Natural killer cell (primary cell): Measurements from ENCODE around the gene TENM4. TPM values are rescaled to one million over a fixed set of nuclear protein-coding genes. Genes with fewer than 3 reads are reported as not detected.

ENCODE experiments used
- ATAC-seq, 3 donors: fragments of 150-1000 bp in 2 of 3; fragments of 200-7000 bp in 1 of 3; cut with Tn5 transposase; 1 replicate in 1 of 3; 2 replicates in 2 of 3; pipeline ENCODE4 v1.10.0; 2021; ENCODE audit warnings: mild to moderate bottlenecking in 2 of 3, moderate library complexity in 2 of 3
- DNase-seq, 2 donors: peaks; one replicate each; pipeline versions ENCODE4 v3.0.0 to v3.0.0-alpha.2; 2013 to 2021; ENCODE audit warnings: mixed read lengths in 1 of 2
- H3K27ac ChIP-seq: one replicate; pipeline ENCODE4 v1.5.1; 2013; ENCODE audit warnings: mild to moderate bottlenecking, low read length
- H3K27me3 ChIP-seq: one replicate; pipeline ENCODE4 v1.6.1; 2013; ENCODE audit warnings: low read length; ENCODE audit not compliant: control insufficient read depth, insufficient read depth
- H3K36me3 ChIP-seq: one replicate; pipeline ENCODE4 v1.6.1; 2013; ENCODE audit warnings: low read length; ENCODE audit not compliant: control insufficient read depth, insufficient read depth
- H3K4me1 ChIP-seq: one replicate; pipeline ENCODE4 v1.6.1; 2013; ENCODE audit warnings: low read length; ENCODE audit not compliant: control insufficient read depth, insufficient read depth
- H3K4me3 ChIP-seq: one replicate; pipeline ENCODE4 v1.5.1; 2013; ENCODE audit warnings: low read length
- H3K9me3 ChIP-seq: one replicate; pipeline ENCODE4 v1.6.1; 2013; ENCODE audit warnings: low read length; ENCODE audit not compliant: control insufficient read depth, insufficient read depth
- H3K27ac Mint-ChIP-seq, 2 donors: one replicate each; pipeline ENCODE4 v1.8.0; 2022; ENCODE audit warnings: mild to moderate bottlenecking in 2 of 2, mixed read lengths in 2 of 2, moderate library complexity in 1 of 2
- H3K27me3 Mint-ChIP-seq, 2 donors: one replicate each; pipeline ENCODE4 v1.8.0; 2022; ENCODE audit warnings: low read depth in 2 of 2, mixed read lengths in 2 of 2
- H3K36me3 Mint-ChIP-seq: one replicate; pipeline ENCODE4 v1.8.0; 2022; ENCODE audit warnings: mixed read lengths
- H3K4me1 Mint-ChIP-seq, 2 donors: one replicate each; pipeline ENCODE4 v1.8.0; 2022; ENCODE audit warnings: mixed read lengths in 2 of 2
- H3K4me3 Mint-ChIP-seq: one replicate; pipeline ENCODE4 v1.8.0; 2022; ENCODE audit warnings: mild to moderate bottlenecking, moderate library complexity, mixed read lengths
- H3K9me3 Mint-ChIP-seq, 2 donors: one replicate each; pipeline ENCODE4 v1.8.0; 2022; ENCODE audit warnings: mixed read lengths in 2 of 2
- CTCF ChIP-seq: fragments of 200-600 bp; IDR thresholded peaks from one replicate; pipeline ENCODE4 v1.8.0; 2022; ENCODE audit warnings: antibody characterized with exemption
- WGBS: methylation state at CpG from one replicate; pipeline ENCODE4 v1.1.7; 2013; ENCODE audit warnings: missing lambda C conversion rate; ENCODE audit not compliant: insufficient coverage; 5-methylcytosine and 5-hydroxymethylcytosine counted together
- intact Hi-C: fragments of 100-400 bp; cut with micrococcal nuclease; formaldehyde crosslinking; loops from one replicate; pipeline ENCODE4 v1.14.2; 2022
- total RNA-seq, 4 donors: library from RNA; stranded (reverse); fragments of 120-200 nt in 1 of 4; gene quantifications; one replicate each; pipeline versions ENCODE4 v1.2.3 to v1.2.4, GENCODE V29; 2013 to 2022

Gene TENM4
- total RNA-seq, 3 donors from 2014 or later (not counting 1 experiment from before 2014, with no cell fraction given), result 0.63 to 0.75 TPM; not detected in 1

DNA sequence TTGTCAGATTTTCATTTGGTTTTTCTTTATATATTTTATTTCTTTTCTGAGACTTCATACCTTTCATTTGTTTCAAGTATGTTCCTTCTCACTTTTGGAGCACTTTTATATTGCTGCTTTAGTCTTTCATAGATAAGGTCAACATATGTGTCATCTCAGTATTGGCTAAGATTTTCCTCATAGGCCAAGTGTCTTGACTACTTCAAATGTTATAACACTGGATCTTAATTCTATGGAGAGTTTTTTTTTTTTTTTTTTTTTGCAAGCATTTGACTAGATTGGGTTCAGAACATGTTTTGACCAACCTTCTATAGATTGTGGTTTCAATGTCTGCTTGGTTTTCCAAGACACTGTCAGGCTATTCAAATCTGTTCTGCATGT lies 797.2 kb downstream of the TENM4 start:
- H3K4me1 Mint-ChIP-seq, result peaks cover 0 to 5% of the 10 kb centered on the region in 2 donors
- H3K36me3 ChIP-seq, result no peaks in the 10 kb centered on the region
- TF ChIP-seq CTCF, result no peak
- no peak for DNase-seq
- no peaks in the 10 kb centered on the region for H3K27me3 ChIP-seq
- H3K27ac Mint-ChIP-seq, result no peak overlapping the region
- H3K9me3 Mint-ChIP-seq, result no peaks in the 10 kb centered on the region
- peaks cover 5% of the 10 kb centered on the region for H3K4me1 ChIP-seq
- H3K27ac ChIP-seq, result no peak overlapping the region
- H3K36me3 Mint-ChIP-seq, result no peaks in the 10 kb centered on the region
- H3K4me3 Mint-ChIP-seq, result no peak overlapping the region
- no peaks in the 10 kb centered on the region for H3K9me3 ChIP-seq
- no peak for ATAC-seq
- H3K27me3 Mint-ChIP-seq, result peaks cover 0 to 2% of the 10 kb centered on the region in 2 donors
- intact Hi-C loops, result no loop called here
- no peak overlapping the region for H3K4me3 ChIP-seq

GRCh38 chr11:78642979-78643675 lies 797.7 kb downstream of the TENM4 start:
- peaks cover 0 to 2% of the 10 kb centered on the region in 2 donors for H3K27me3 Mint-ChIP-seq
- no peak overlapping the region for H3K27ac Mint-ChIP-seq
- TF ChIP-seq CTCF, result no peak
- intact Hi-C loops, result no loop called here
- Histone ChIP-seq H3K27me3 (no peaks in the 10 kb centered on the region), H3K27ac (no peak overlapping the region), H3K9me3 (no peaks in the 10 kb centered on the region), H3K4me1 (peaks cover 5% of the 10 kb centered on the region), H3K4me3 (no peak overlapping the region), H3K36me3 (no peaks in the 10 kb centered on the region)
- no peak for DNase-seq
- H3K4me1 Mint-ChIP-seq, result peaks cover 0 to 5% of the 10 kb centered on the region in 2 donors
- H3K4me3 Mint-ChIP-seq, result no peak overlapping the region
- ATAC-seq, result no peak
- 66% methylated on average over 5 of the region's 5 CpGs for WGBS
- no peaks in the 10 kb centered on the region for H3K9me3 Mint-ChIP-seq
- H3K36me3 Mint-ChIP-seq, result no peaks in the 10 kb centered on the region

GRCh38 chr11:78641541-78641940 lies 799.3 kb downstream of the TENM4 start:
- intact Hi-C loops, result no loop called here
- Mint-ChIP-seq H3K27ac (no peak overlapping the region), H3K4me3 (no peak overlapping the region), H3K9me3 (no peaks in the 10 kb centered on the region), H3K27me3 (peaks cover 0 to 2% of the 10 kb centered on the region in 2 donors), H3K36me3 (no peaks in the 10 kb centered on the region), H3K4me1 (peaks cover 0 to 5% of the 10 kb centered on the region in 2 donors)
- Histone ChIP-seq H3K4me1 (peaks cover 5% of the 10 kb centered on the region), H3K36me3 (no peaks in the 10 kb centered on the region), H3K27me3 (no peaks in the 10 kb centered on the region), H3K4me3 (no peak overlapping the region), H3K27ac (no peak overlapping the region), H3K9me3 (no peaks in the 10 kb centered on the region)
- WGBS, result 5% methylated on average over 1 of the region's 1 CpG
- ATAC-seq (no peak), DNase-seq (no peak)
- TF ChIP-seq CTCF, result no peak
